K562 (cell line): ENCODE data around the gene NSMCE1.

Experiments
- FOXK1 ChIP-seq: sonication (generic); formaldehyde crosslinking; IDR thresholded peaks from 2 replicates; pipeline ENCODE4 v1.8.0; 2022; ENCODE audit warnings: missing genetic modification reagents, mild to moderate bottlenecking, borderline replicate concordance
- HBP1 ChIP-seq: fragments of 450-650 bp; formaldehyde crosslinking; IDR thresholded peaks from 2 replicates; pipeline ENCODE4 v1.4.0; 2022; ENCODE audit warnings: missing genetic modification characterization
- SMARCA4 ChIP-seq: fragments of 450-650 bp; IDR thresholded peaks from 2 replicates; pipeline ENCODE4 v1.6.1; 2016

GRCh38 chr16:27253526-27253930, 15.0 kb downstream of the NSMCE1 start:
- peak; percentile 22; the same call in 1 of the 2 replicates for TF ChIP-seq SMARCA4
- no peak for TF ChIP-seq FOXK1
- no peak for TF ChIP-seq HBP1 (CRISPR knock-in tag)
